CD4-positive, alpha-beta T cell treated with Interferon gamma for 1 hour (primary cell): ENCODE results near the gene DENND5B.
"Not testable (repeated sequence)": the region's sequence is repeated elsewhere in the genome, so short reads cannot be mapped to it uniquely, and the experiment has no call there.

ENCODE experiments used
- DNase-seq: peaks from one replicate; pipeline ENCODE4 v3.0.0-alpha.2; 2020

The DENND5B gene

GRCh38 chr12:31590642-31591379 is at the start of gene DENND5B:
DENND5B (minus strand) TSS chr12:31591136; CDS start chr12:31590832, 304 bp downstream.
- peak; percentile 58 for DNase-seq

- no peak for DNase-seq
Measured at GRCh38 chr12:31634620-31635019, 43.7 kb upstream of the DENND5B start.

GRCh38 chr12:31633464-31633863 is 42.5 kb upstream of the DENND5B start:
- DNase-seq: no peak

- DNase-seq: no peak
Measured at GRCh38 chr12:31631809-31632208, 40.9 kb upstream of the DENND5B start.

GRCh38 chr12:31631023-31631724 is 40.2 kb upstream of the DENND5B start:
- no peak for DNase-seq

- DNase-seq: no peak
Measured at GRCh38 chr12:31629756-31630732, 39.1 kb upstream of the DENND5B start.

- no peak for DNase-seq
Measured at GRCh38 chr12:31627456-31628054, 36.6 kb upstream of the DENND5B start.

- no peak for DNase-seq
Measured at GRCh38 chr12:31626270-31626995, 35.5 kb upstream of the DENND5B start.

- no peak for DNase-seq
Measured at GRCh38 chr12:31622038-31622437, 31.1 kb upstream of the DENND5B start.

GRCh38 chr12:31620311-31620710 is 29.4 kb upstream of the DENND5B start:
- no peak for DNase-seq

- no peak for DNase-seq
Measured at GRCh38 chr12:31618228-31619025, 27.5 kb upstream of the DENND5B start.

- DNase-seq: no peak
Measured at GRCh38 chr12:31612819-31613218, 21.9 kb upstream of the DENND5B start.

- not testable (repeated sequence) for DNase-seq
Measured at GRCh38 chr12:31608299-31608698, 17.4 kb upstream of the DENND5B start.

GRCh38 chr12:31605531-31605930 is 14.6 kb upstream of the DENND5B start:
- DNase-seq: no peak

- DNase-seq: peak; percentile 64
Measured at GRCh38 chr12:31603546-31604009, 12.6 kb upstream of the DENND5B start.

- DNase-seq: no peak
Measured at GRCh38 chr12:31600750-31601149, 9.8 kb upstream of the DENND5B start.

- no peak for DNase-seq
Measured at GRCh38 chr12:31600252-31600651, 9.3 kb upstream of the DENND5B start.

GRCh38 chr12:31599053-31599452 is 8.1 kb upstream of the DENND5B start:
- peak; percentile 39 for DNase-seq

GRCh38 chr12:31597066-31597465 is 6.1 kb upstream of the DENND5B start:
- no peak for DNase-seq

- DNase-seq: no peak
Measured at GRCh38 chr12:31594681-31595080, 3.7 kb upstream of the DENND5B start.

- peak; percentile 41 for DNase-seq
Measured at GRCh38 chr12:31591380-31591901, 505 bp upstream of the DENND5B start.
